HepG2 (cell line): Measurements from ENCODE around the gene PRKCE.

Source experiments
- HMG20B ChIP-seq: conservative IDR thresholded peaks from 2 replicates; pipeline ENCODE4 v1.6.1; 2016; ENCODE audit warnings: missing genetic modification reagents, missing compliant biosample characterization
- JUNB ChIP-seq: sonication (generic); formaldehyde crosslinking; IDR thresholded peaks from 2 replicates; pipeline ENCODE4 v1.8.0; 2022; ENCODE audit warnings: missing genetic modification reagents, mild to moderate bottlenecking, borderline replicate concordance
- KDM1A ChIP-seq: IDR thresholded peaks from 2 replicates; pipeline ENCODE4 v1.6.1; 2016; ENCODE audit warnings: missing compliant biosample characterization
- MTA3 ChIP-seq: sonication (generic); formaldehyde crosslinking; IDR thresholded peaks from 2 replicates; pipeline ENCODE4 v1.4.0; 2020; ENCODE audit warnings: missing genetic modification reagents
- MXI1 ChIP-seq: IDR thresholded peaks from 3 replicates; pipeline ENCODE4 v1.6.1; 2012; ENCODE audit warnings: low read depth, low read length, inconsistent platforms, borderline replicate concordance
- NFIC ChIP-seq: IDR thresholded peaks from 2 replicates; pipeline ENCODE4 v1.6.1; 2012; ENCODE audit warnings: mild to moderate bottlenecking, low read length, inconsistent platforms
- NONO ChIP-seq, 2 experiments: fragments of 450-650 bp in 1 of 2; sonication (generic) in 1 of 2; formaldehyde crosslinking in 1 of 2; IDR thresholded peaks in 1 of 2; conservative IDR thresholded peaks in 1 of 2; 2 replicates each; pipeline versions ENCODE4 v1.6.1 to v1.8.0; 2017 to 2022; ENCODE audit warnings: mild to moderate bottlenecking in 1 of 2, missing genetic modification reagents in 1 of 2, moderate library complexity in 1 of 2
- POLR2AphosphoS5 ChIP-seq: IDR thresholded peaks from 2 replicates; pipeline ENCODE4 v1.6.1; 2012; ENCODE audit warnings: low read depth, low read length
- ZNF207 ChIP-seq: fragments of 450-650 bp; IDR thresholded peaks from 2 replicates; pipeline ENCODE4 v1.6.1; 2016; ENCODE audit warnings: antibody characterized with exemption, borderline replicate concordance
- TF ChIP-seq, protein P1 (sequence below), 2 experiments: IDR thresholded peaks; 2 replicates each; pipeline ENCODE4 v1.6.1; 2011 to 2012; ENCODE audit warnings: low read length in 2 of 2, borderline replicate concordance in 1 of 2, low read depth in 1 of 2, mild to moderate bottlenecking in 1 of 2, moderate library complexity in 1 of 2
- TF ChIP-seq, protein P2 (sequence below): sonication (generic); formaldehyde crosslinking; IDR thresholded peaks from 2 replicates; pipeline ENCODE4 v1.8.0; 2022; ENCODE audit warnings: mild to moderate bottlenecking, missing genetic modification reagents, borderline replicate concordance

DNA sequence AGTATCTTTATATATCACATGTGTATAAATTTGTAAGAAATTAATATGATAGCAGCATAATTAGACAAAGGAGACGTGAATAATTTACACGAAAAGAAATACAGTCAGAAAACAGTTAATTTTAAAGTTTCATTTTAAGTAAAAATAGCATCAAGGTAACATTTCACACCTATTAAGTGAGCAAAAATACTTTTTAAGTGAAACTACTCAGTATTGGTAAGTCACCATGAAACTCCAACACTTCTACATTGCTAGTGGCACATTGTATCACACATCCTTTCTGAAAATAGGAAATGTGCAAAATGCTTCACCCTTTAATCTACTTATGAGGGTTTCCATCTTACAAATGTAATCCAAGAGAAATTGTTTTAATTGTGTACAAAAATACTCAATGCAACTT is 357.8 kb downstream of the PRKCE start:
- TF ChIP-seq NFIC = no peak
- no peak for TF ChIP-seq HMG20B (CRISPR knock-in tag)
- TF ChIP-seq KDM1A (CRISPR knock-in tag) = no peak
- no peak for TF ChIP-seq MTA3 (CRISPR knock-in tag)
- no peak for TF ChIP-seq MXI1
- TF ChIP-seq JUNB (CRISPR knock-in tag) = no peak
- TF ChIP-seq, protein P1, sequence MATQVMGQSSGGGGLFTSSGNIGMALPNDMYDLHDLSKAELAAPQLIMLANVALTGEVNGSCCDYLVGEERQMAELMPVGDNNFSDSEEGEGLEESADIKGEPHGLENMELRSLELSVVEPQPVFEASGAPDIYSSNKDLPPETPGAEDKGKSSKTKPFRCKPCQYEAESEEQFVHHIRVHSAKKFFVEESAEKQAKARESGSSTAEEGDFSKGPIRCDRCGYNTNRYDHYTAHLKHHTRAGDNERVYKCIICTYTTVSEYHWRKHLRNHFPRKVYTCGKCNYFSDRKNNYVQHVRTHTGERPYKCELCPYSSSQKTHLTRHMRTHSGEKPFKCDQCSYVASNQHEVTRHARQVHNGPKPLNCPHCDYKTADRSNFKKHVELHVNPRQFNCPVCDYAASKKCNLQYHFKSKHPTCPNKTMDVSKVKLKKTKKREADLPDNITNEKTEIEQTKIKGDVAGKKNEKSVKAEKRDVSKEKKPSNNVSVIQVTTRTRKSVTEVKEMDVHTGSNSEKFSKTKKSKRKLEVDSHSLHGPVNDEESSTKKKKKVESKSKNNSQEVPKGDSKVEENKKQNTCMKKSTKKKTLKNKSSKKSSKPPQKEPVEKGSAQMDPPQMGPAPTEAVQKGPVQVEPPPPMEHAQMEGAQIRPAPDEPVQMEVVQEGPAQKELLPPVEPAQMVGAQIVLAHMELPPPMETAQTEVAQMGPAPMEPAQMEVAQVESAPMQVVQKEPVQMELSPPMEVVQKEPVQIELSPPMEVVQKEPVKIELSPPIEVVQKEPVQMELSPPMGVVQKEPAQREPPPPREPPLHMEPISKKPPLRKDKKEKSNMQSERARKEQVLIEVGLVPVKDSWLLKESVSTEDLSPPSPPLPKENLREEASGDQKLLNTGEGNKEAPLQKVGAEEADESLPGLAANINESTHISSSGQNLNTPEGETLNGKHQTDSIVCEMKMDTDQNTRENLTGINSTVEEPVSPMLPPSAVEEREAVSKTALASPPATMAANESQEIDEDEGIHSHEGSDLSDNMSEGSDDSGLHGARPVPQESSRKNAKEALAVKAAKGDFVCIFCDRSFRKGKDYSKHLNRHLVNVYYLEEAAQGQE (IDR thresholded peaks at IDR 0.05; ENCODE audit: borderline replicate concordance in 1 of 2, low read depth in 1 of 2, low read length in 2 of 2) = no peak
- TF ChIP-seq, protein P2, sequence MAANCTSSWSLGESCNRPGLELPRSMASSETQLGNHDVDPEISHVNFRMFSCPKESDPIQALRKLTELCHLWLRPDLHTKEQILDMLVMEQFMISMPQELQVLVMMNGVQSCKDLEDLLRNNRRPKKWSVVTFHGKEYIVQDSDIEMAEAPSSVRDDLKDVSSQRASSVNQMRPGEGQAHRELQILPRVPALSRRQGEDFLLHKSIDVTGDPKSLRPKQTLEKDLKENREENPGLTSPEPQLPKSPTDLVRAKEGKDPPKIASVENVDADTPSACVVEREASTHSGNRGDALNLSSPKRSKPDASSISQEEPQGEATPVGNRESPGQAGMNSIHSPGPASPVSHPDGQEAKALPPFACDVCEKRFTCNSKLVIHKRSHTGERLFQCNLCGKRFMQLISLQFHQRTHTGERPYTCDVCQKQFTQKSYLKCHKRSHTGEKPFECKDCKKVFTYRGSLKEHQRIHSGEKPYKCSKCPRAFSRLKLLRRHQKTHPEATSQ (CRISPR knock-in tag) = no peak
- TF ChIP-seq ZNF207 = no peak
- no peak for TF ChIP-seq NONO (IDR thresholded peaks at IDR 0.05)
- no peak for TF ChIP-seq NONO (CRISPR knock-in tag; conservative IDR thresholded peaks at IDR 0.05)
- TF ChIP-seq POLR2AphosphoS5 = no peak
